HG02763 (cell line): ENCODE results near the gene HBEGF.
"Not testable (repeated sequence)": the region's sequence is repeated elsewhere in the genome, so short reads cannot be mapped to it uniquely, and the experiment has no call there.

Experiments used
- ATAC-seq: cut with Tn5 transposase; IDR thresholded peaks from one replicate; pipeline ENCODE4 v1.9.1; 2021; ENCODE audit warnings: mild to moderate bottlenecking, moderate library complexity; ENCODE audit not compliant: unreplicated experiment

Gene HBEGF

DNA sequence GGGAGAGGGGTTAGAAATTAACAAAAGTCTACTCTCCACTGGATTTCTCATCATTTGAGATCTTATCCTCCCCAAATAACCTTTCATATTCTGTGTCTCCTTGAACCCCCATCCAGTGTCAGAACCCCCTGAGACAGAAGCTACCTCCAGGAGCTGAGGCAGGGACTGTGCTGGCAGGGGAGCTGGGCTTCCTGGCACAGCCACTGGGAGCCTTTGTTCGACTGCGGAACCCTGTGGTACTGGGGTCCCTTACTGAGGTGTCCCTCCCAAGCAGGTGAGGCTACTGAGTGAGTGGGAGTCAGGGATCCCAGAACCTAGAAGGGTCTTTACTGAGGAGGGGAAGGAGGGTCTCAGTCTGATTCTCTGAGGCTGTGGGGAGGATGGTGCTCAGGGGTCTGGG is 15.5 kb upstream of the HBEGF start:
- ATAC-seq = no peak

DNA sequence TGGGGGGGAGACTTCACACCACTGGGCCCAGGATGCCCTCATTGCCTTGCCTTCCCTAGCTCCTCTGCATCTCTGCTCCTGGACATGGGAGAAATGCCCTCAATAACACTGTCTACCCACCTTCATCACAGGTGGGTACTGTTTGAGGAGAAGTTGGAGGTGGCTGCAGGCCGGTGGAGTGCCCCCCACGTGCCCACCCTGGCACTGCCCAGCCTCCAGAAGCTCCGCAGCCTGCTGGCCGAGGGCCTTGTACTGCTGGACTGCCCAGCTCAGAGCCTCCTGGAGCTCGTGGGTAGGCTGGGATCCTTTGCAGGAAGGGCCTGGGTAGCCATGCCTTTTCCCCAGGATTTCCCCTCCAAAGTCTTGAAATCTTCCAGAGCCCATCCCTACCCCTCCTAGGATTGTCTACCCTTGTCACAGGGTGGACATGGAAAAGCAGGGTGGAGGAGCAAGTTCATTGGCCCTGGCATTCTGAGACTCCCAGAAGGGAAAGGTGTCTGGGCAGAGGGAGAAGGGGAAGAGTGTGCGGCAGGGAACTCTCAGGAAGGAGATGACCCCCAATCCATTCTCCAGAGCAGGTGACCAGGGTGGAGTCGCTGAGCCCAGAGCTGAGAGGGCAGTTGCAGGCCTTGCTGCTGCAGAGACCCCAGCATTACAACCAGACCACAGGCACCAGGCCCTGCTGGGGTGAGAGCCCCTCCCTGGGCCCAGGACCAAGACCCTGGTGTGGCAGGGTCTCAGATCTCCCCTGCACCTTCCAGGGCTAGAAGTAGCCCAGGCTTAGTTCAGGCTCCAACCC is 14.5 kb upstream of the HBEGF start:
- no peak for ATAC-seq

DNA sequence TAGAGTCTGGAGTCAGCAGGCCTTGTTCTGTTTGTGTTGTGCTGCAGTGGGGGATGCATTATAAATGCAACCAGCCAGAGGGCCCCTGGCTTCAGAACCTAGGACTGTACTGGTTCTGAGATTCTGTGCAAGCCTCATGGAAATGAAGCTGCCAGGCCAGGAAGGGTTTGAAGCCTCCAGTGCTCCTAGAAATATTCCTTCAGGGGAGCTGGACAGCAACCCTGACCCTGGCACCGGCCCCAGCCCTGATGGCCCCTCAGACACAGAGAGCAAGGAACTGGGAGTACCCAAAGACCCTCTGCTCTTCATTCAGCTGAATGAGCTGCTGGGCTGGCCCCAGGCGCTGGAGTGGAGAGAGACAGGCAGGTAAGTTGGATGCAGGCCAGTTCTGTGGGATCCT is 13.7 kb upstream of the HBEGF start, which contains the start of gene SLC4A9:
Gene SLC4A9 (plus strand): TSS at position 94 of the 400 bp plus-strand sequence. CDS start 43 bp downstream, at position 137.
- no peak for ATAC-seq

DNA sequence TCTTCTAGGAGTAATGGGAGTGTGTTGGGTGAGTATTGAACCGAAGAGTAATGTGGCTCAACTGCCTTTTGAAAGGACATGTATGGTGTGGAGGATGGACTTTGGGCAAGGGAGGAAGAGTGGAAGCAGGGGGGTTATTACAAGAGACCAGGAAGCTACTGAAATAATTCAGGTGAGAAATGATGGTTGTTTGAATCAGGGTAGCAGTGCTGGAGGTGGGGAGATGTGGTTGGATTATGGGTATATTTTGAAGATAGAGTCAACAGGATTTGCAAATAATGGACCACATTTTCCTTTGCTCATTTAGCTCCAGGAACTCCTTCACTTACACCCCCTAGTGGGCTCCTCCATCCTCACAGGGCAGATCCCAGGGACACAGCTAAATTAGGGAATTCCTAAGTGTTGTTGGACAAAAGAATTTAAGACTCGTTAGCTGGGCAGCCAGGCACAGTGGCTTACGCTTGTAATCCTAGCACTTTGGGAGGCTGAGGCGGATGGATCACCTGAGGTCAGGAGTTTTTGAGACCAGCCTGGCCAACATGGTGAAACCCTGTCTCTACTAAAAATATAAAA is 12.4 kb upstream of the HBEGF start:
- no peak for ATAC-seq

DNA sequence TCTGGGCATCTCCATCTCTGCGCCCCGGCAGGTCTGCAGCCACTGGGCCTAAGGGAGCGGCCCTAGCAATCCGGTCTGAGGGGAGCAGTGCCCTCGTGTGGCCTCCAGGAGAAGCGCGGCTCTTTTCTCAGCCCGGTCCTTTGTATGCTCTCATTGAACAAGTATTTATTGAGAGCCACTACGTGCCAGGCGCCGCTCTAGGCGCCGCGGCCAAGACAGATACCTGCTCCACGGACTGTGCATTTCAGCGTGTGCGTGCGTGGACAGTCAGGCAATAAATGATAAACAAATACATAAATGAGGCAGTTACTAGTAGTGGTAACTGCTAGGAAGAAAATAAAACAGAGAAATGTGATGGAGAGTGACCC is 11.3 kb upstream of the HBEGF start:
- ATAC-seq = peak; percentile 91

DNA sequence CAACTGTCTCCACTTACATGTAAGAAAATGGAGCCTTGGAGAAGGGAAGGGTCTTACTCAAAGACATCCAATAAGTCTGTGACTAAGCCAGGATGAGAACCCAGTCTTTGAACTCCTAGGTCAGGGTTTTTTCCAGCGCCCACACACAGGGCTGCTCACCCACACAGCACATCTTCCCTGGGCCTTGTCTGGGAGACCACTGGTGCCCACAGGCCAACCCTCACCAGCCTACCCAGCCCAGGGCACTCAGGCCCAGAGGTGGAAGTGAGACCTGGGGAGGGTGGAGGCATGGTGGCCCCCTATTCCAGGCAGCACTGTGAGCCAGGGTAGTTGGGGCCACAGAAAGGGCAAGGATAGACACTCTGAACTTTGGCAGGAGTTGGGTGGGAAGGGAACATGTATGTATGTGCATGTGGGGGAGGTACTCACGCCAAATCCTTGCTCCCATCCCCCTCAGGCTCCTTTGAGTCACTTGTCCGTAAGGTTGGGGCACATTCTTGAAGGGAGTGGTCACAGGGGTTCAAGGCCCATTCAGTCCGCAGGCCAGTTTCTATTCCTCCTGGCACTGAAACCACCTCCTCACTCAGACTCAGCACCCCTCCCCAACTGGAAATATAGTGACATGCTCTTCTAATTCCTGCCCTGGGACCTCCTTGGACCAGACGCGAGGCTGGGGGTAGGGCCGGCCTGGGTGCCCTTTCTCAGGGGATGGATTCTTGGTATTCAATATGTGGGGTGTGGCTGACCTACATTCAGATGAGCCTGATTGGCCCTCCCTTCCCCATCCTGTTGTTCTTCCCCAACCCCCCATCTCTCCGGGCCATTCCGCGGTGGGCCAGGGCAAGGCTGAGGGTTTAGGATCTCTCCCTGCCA is 10.7 kb upstream of the HBEGF start:
- ATAC-seq = no peak

DNA sequence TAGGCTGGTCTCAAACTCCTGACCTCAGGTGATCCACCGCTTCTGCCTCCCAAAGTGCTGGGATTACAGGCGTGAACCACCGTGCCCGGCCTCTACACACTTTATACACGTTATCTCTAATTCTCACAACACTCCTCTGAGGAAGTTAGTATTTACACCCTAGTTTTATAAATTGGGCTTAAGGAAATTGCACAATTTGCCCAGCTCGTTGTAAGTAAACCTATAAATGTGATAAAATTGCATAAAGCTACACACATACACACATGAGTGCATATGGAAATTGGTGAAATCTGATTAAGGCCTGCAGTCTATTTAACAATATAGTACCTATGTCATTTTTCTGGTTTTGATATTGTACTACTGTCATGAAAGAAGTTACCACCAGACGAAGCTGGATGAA is 9.1 kb upstream of the HBEGF start:
- ATAC-seq = no peak

DNA sequence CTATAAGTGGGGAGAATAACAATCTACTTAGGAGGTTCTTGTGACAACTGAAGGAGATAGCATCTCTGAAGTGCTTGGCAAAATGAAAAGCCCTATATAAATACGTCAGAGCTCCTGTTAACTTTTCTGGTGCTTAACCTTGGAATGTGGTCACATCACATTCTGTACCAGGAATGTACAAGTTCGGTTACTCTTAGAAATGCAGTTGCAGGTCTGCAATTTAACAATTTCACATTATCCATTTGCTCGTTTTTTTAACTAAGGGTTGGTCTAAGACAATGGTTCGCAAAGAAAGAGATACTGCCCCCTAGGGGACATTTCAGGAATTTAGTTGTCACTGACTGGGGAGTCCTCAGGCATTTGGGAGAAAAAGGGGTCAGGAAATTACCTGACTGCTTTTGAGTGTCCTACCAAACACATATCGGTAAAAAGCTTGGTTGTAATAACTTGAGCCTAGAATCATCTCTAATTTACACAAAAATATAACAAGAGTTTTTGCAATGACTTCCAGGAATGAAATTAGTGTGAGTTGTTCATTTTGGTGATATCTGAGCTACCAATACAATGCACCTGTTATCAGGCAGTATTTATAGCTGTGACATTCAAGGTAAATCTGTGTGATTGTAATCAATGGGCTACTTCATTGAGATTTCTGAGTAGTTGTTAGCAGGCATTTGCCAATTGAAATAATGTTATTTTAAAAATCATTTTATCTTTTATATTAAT is 5.4 kb upstream of the HBEGF start:
- ATAC-seq = peak; percentile 51

DNA sequence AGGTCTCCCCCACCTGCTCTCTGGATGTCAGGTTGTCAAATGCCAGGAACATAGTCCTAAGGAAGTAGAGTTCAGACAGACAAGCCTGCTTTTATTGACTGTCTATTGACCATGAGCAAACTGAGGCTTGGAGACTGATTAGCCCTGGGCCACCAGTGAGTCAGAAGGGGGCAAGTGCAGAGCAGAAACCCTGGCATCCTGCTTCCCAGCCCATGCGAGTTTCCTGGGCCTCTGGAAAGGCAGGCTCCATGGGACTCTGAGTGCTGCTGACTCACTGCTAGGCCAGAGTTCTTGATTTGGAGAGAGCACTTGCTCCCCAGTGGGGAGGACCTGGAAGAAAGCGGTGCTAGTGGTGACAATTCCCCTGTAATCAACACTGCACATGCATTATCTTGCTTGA is 2.8 kb upstream of the HBEGF start:
- no peak for ATAC-seq

DNA sequence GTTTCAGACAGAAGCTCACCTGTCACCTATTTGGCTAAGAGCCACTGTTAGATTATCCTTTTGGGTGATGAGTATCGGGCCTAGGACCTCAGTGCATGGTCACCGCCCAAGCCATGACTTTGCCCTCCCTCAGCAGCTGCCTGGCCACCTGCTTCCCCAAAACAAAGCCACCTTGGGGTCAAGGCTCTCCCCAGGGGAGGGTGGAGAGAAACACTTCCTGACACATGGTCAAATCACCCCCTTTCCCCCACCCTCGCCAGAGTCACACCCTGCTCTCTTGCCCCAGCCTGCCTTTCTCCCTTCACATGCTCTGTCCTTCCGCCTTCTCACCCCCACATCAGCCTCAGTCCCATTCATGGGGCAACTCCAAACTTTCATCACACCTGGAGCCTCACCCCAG is 1.7 kb upstream of the HBEGF start:
- no peak for ATAC-seq

DNA sequence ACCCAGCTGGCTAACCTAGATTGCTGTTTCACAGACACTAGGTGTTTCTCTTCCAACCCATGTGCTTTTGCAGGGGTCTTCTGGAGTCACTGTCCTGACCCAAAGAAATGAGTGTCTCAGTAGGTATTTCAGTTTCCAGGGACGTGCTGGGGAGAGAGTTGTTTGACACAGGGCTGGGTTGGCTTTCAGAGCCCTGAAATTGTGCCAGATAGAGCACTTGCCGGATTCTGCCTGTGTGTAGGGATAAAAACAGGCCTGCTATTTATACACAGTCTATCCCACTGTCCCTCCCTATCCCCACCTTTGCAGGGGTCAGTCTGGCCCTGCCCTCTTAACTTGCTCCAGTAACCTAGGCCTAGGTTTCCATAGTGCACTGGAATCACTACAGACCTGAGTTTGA is 957 bp upstream of the HBEGF start:
- no peak for ATAC-seq

DNA sequence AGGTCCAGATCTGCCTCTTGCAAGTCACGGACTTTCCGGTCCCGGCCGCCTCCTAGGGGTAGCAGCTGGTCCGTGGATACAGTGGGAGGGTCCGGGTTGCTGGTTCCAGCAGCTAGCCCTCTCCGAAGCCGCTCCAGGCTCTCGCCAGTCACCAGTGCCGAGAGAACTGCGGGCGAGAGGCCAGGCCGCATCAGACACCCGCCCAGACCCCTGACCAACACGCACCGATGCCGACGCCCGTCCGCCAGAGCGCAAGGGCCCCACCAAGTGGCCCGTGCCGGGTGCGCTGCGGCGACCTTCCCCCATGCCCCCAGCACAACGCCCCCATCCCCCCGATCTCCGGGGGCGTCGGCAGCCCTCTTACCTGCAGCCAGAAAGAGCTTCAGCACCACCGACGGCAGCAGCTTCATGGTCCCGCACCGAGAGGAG is 470 bp downstream of the HBEGF start:
- ATAC-seq = no peak

DNA sequence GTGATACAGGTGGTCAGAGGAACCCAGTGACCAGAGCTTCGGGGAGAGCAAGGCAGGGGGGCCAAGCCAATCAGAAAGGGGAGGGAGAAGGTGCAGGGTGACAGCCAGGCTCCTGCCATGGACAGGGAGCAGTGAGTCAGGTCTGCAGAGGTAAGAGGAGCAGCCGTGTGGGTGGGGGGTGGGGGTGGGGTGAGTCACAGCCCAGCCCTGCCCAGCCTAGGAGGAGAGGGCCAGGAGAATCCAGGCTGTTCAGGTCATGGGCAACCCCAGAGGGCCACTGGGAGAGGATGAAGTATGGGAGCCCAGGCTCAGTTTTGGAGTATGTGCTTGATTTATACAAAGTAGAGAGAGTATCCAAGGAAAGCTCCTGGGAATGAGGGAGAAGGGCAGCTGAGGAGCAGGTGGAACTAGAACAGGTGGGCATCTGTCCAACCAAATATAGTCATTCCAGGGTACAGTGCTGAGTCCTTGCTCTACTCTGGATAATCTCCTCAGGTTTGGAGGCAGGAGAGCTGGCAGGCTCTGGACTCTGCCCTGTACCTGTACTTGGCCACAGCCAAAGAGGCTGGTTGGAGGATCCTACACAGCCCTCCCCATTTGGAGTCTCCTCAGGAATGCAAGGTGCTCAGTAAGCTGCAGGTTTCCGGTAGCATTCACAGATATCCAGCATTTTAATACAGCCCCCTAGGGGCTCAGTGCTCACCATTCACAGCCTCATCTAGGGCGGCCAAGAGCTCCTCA is 1.6 kb downstream of the HBEGF start:
- no peak for ATAC-seq

DNA sequence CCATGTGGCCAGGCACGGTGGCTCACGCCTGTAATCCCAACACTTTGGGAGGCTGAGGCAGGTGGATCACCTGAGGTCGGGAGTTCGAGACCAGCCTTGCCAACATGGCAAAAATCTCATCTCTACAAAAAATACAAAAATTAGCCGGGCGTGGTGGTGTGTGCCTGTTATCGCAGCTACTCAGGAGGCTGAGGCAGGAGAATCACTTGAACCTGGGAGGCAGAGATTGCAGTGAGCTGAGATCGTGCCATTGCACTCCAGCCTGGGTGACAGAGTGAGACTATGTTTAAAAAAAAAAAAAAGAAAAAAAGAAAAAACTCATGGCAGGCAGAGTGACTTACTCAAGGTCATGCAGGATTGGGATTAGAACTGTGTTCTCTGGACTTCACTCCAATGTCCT is 2.6 kb downstream of the HBEGF start:
- not testable (repeated sequence) for ATAC-seq

DNA sequence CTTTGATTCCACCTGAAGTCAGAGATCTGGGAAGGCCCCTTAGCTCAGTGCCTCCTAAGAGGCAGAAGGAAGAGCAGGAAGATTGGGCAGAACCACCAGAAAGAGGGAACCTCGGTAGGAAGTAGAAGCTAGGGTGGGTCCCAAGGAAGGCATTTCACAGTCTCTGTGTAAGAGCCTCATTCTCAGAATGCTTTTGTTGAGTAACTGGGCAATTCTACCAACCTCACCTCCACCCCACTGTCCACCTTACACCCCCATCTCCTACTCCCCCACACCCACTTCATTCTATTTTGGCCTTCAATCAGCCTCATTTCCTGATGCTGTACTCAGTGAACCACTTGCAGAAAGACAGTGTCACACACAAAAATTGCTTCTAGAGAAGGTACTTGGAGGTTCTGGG is 3.5 kb downstream of the HBEGF start:
- no peak for ATAC-seq

DNA sequence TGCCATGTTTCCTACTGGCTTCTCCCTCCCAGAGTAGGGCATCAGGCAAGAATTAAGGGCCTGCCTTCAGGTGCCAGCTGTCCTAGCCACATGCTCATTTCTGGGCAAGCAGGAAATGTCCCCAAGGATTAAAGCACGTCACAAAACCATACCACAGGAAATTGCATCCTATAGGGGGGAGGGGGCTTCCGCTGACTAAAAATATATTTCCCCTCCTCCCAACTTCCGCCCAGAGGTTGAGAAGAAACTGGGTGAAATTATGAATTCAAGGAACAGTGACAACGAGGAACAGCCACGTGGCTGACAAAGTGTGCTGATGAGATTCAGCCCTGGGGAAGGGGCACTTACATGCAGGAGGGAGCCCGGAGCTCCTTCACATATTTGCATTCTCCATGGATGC is 4.1 kb downstream of the HBEGF start:
- ATAC-seq = no peak

DNA sequence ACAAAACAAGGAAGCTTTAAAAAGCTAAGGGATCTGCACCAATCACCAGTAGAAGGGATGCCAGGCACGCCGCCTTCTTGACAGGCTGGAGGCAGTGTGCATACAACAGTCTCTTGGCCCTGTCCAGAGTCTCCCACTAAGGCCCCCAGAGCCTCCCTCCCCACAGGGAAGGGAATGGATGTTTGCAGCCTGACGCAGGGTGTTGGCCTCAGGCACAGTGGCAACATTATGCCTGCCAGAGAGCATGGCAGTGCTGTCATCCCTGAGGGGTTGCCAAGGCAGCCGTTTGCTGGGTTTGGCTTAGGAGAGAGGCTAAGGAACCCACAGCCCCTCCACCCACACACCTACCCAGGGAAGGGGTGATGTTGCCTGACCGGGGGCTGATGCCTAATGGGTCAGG is 4.8 kb downstream of the HBEGF start:
- no peak for ATAC-seq

DNA sequence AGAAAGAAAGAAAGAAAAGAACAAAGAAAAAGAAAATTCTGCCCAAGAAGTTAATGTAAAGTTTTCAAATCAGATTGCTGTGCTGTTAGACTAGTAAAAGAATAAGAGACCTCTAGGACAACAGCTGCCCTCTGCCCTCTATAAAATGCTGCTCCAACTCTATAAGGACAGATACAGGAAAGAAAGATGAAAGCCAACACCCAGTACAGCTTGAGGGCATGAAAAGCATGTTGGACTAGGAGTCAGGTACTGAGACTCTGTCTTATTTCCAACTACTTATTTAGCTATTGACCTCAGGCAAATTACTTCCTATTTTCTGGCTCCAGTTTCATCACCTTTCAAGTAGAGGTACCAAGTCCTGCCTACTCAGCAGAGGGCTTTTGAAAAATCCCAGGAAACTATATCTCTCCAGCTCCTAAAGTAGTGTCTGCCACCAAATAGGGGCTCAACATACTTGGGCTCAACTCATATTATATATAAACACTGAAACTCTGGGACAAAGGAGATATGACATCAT is 5.7 kb downstream of the HBEGF start:
- no peak for ATAC-seq

DNA sequence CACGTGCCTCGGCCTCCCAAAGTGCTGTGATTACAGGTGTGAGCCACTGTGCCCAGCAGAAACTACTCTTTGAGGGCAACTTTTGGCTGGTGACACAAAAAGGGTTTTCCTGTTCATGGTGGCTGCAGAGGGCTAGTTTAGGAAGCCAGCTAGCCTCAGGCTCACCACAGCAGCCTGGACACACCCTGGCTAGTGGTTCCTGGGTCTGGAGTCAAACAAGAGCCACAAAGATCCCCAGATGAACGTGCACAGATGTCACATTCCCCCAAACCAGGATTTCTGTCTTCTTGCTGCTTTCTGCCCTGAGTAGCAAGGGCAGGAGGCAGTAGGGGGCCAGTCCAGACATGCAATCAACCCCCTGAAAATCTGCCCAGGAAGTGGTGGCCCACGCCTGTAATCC is 6.8 kb downstream of the HBEGF start:
- ATAC-seq = no peak

DNA sequence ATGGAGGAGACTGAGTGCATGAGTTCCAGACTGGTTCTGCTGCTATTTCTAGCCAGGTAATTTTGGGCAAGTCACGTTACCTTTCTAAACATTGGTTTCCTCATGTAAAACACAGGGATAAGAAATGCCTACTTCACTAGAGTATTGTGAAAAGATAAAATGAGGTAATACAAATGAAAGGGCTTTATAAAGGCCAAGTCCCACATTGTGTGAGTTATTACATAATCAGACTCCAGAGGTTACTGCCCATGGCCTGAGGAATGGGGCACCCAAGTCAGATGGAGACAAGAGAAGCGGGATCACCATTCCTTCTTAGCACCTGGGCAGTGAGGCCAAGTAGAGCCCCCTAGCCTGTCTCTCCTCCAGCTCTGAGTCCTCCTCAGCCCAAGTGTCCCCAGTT is 7.5 kb downstream of the HBEGF start:
- ATAC-seq = no peak
